Prostate gland (tissue), 2 donors: ENCODE measurements around the gene TMCO4. TPM values are rescaled to one million over a fixed set of nuclear protein-coding genes. Genes with fewer than 3 reads are reported as not detected.

Experiments used
- DNase-seq: peaks from one replicate; pipeline ENCODE4 v3.0.0-alpha.2; 2019; ENCODE audit warnings: low spot score
- H3K27ac ChIP-seq, 2 donors: fragments of 200-600 bp; sonication (generic); 2 replicates each; pipeline ENCODE4 v1.5.1; 2017 to 2019
- H3K27me3 ChIP-seq: fragments of 200-600 bp; sonication (generic); replicated peaks from 2 replicates; pipeline ENCODE4 v1.5.1; 2019; ENCODE audit not compliant: insufficient read depth
- H3K36me3 ChIP-seq, 2 donors: fragments of 200-600 bp; sonication (generic); 1 replicate in 1 of 2; 2 replicates in 1 of 2; pipeline versions ENCODE4 v1.5.1 to v1.8.1; 2017 to 2019
- H3K4me1 ChIP-seq: fragments of 200-600 bp; sonication (generic); replicated peaks from 2 replicates; pipeline ENCODE4 v1.5.1; 2019
- H3K4me3 ChIP-seq, 2 donors: fragments of 200-600 bp; sonication (generic); 2 replicates each; pipeline ENCODE4 v1.5.1; 2017 to 2019
- H3K9me3 ChIP-seq: fragments of 200-600 bp; sonication (generic); 2 replicates; pipeline ENCODE4 v1.5.1; 2017
- POLR2A ChIP-seq: fragments of 450-650 bp; IDR thresholded peaks from one replicate; pipeline ENCODE4 v1.6.1; 2016; ENCODE audit warnings: antibody characterized with exemption, mild to moderate bottlenecking
- POLR2AphosphoS5 ChIP-seq: sonication (generic); formaldehyde crosslinking; IDR thresholded peaks from one replicate; pipeline ENCODE4 v1.6.1; 2017; ENCODE audit warnings: antibody characterized with exemption
- WGBS: methylation state at CpG from one replicate; pipeline ENCODE4 v1.1.5; 2018; 5-methylcytosine and 5-hydroxymethylcytosine counted together
- intact Hi-C: fragments of 100-400 bp; cut with DNase I; formaldehyde crosslinking; loops from one replicate; pipeline ENCODE4 v1.14.2; 2022
- total RNA-seq, 2 donors: library from RNA; depleted of rRNA; stranded (reverse); fragments of >200 nt; gene quantifications; one replicate each; pipeline ENCODE4 v1.1.0, GENCODE V29; 2016
- TF ChIP-seq, protein P1 (sequence below), 4 experiments: fragments of 200-600 bp in 2 of 4; fragments of 450-650 bp in 2 of 4; sonication (generic) in 2 of 4; IDR thresholded peaks; 1 replicate in 3 of 4; 2 replicates in 1 of 4; pipeline ENCODE4 v1.5.1; 2016 to 2019; ENCODE audit warnings: antibody characterized with exemption in 4 of 4, mild to moderate bottlenecking in 2 of 4, moderate library complexity in 2 of 4

Gene TMCO4
- total RNA-seq, 2 donors from 2014 or later, result 60.5 to 89.9 TPM

- Histone ChIP-seq H3K4me3 (no peak overlapping the region), H3K27ac (no peak overlapping the region), H3K36me3 (no peaks in the 10 kb centered on the region), H3K9me3 (no peaks in the 10 kb centered on the region), H3K4me1 (no peaks in the 10 kb centered on the region), H3K27me3 (no peaks in the 10 kb centered on the region)
- DNase-seq, result no peak
- intact Hi-C loops, result no loop called here
- TF ChIP-seq POLR2A (no peak), POLR2AphosphoS5 (no peak)
- TF ChIP-seq, protein P1, sequence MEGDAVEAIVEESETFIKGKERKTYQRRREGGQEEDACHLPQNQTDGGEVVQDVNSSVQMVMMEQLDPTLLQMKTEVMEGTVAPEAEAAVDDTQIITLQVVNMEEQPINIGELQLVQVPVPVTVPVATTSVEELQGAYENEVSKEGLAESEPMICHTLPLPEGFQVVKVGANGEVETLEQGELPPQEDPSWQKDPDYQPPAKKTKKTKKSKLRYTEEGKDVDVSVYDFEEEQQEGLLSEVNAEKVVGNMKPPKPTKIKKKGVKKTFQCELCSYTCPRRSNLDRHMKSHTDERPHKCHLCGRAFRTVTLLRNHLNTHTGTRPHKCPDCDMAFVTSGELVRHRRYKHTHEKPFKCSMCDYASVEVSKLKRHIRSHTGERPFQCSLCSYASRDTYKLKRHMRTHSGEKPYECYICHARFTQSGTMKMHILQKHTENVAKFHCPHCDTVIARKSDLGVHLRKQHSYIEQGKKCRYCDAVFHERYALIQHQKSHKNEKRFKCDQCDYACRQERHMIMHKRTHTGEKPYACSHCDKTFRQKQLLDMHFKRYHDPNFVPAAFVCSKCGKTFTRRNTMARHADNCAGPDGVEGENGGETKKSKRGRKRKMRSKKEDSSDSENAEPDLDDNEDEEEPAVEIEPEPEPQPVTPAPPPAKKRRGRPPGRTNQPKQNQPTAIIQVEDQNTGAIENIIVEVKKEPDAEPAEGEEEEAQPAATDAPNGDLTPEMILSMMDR (IDR thresholded peaks at IDR 0.05), result no peak
- WGBS, result 87% methylated on average over 15 of the region's 15 CpGs
These were observed 14.5 kb upstream of the TMCO4 start for GRCh38 chr1:19814244-19814661.

GRCh38 chr1:19813643-19813960 is 13.9 kb upstream of the TMCO4 start:
- WGBS, result 92% methylated on average over 4 of the region's 4 CpGs
- Histone ChIP-seq H3K36me3 (no peaks in the 10 kb centered on the region), H3K27ac (no peak overlapping the region), H3K9me3 (no peaks in the 10 kb centered on the region), H3K4me3 (no peak overlapping the region), H3K4me1 (no peaks in the 10 kb centered on the region), H3K27me3 (no peaks in the 10 kb centered on the region)
- no peak for TF ChIP-seq POLR2AphosphoS5
- TF ChIP-seq, protein P1 (IDR thresholded peaks at IDR 0.05), result no peak
- no peak for TF ChIP-seq POLR2A
- intact Hi-C loops, result no loop called here
- no peak for DNase-seq

DNA sequence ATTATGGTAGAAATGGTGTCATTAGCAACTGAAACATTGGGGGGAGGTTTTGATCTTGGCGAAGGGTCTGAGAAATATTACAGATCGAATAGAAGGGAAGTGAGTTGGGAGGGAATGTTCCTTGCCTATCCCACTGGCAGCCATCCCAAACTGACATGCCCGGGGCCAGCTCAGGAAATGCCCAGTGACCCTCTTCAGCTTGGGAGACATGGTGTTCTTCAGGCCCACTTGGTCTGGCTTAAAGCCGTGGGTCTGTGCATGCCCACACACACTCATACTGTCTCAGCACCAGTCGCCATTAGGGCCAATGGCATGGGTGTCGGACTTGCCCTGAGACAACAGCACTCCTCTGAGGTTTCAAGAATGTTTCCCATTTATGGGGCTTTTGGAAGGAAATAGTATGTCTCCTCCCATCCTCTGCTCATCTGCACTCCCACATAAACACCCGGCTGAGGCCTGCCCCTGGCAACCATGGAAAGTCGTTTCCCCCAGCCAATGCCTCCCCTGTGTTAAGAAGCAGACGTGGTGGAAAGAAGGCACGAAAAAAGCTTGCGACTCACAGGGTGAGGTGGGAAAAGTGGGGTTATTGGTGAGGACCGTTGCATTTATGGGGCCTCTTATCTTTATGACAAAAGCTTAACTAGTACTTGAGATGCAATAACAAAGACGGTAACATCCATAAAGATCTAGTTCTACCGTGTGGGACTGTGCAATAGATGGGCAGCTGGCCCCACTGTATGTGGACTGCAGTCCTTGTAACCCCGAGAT is 13.3 kb upstream of the TMCO4 start:
- H3K36me3 ChIP-seq, result no peaks in the 10 kb centered on the region
- H3K27me3 ChIP-seq, result no peaks in the 10 kb centered on the region
- no peak overlapping the region for H3K27ac ChIP-seq
- 60% methylated on average over 15 of the region's 15 CpGs for WGBS
- TF ChIP-seq POLR2AphosphoS5, result no peak
- TF ChIP-seq, protein P1 (IDR thresholded peaks at IDR 0.05), result no peak
- H3K9me3 ChIP-seq, result no peaks in the 10 kb centered on the region
- no peaks in the 10 kb centered on the region for H3K4me1 ChIP-seq
- DNase-seq, result no peak
- intact Hi-C loops, result no loop called here
- no peak overlapping the region for H3K4me3 ChIP-seq

DNA sequence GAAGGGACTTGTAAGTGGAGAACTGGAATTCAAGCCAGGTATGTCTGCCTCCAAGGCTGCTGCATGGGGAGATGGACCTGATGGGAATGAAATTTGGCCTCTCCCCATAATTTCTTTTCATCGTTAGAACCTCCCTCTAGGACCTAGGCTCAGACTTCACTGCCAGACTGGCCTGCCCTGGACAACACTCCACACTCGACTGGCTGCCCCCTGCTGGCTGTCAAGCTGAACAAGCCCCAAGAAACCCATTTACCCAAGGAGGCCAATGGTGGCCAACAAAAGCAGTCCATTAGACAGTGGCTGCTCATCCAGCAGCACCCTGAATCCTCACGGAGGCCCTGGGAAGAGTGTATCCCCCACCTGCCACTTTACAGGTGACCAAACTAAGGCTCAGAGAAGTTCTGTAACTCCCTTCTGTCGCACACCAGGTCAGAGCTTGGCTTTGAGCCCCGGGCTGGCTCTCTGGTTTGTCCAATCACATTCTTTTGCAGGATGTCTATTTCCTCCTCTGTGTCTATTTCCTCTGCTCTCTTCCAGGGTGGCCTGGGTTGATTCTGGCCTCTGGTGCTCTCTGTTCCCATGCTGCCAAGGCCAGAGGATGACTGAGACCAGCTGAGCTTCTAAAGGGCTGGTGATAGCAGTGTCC is 11.6 kb upstream of the TMCO4 start:
- DNase-seq, result no peak
- Histone ChIP-seq H3K4me1 (no peaks in the 10 kb centered on the region), H3K27me3 (no peaks in the 10 kb centered on the region), H3K4me3 (no peak overlapping the region), H3K27ac (peak overlapping the region in 1 of 2 donors; percentile 0), H3K36me3 (no peaks in the 10 kb centered on the region), H3K9me3 (no peaks in the 10 kb centered on the region)
- intact Hi-C loops, result no loop called here
- WGBS, result 76% methylated on average over 5 of the region's 5 CpGs
- TF ChIP-seq, protein P1 (IDR thresholded peaks at IDR 0.05), result peak in 3 of 4 experiments; percentile 25 to 54 (median 45)
- no peak for TF ChIP-seq POLR2A
